KOPT-K1 (cell line): ENCODE results near the gene NCKIPSD.
A peak's percentile ranks its signal among the peaks of the same experiment; 100 is the strongest.

Experiments used
- H3K27ac ChIP-seq: fragments of 200-600 bp; sonication (generic); 2 replicates; pipeline ENCODE4 v1.5.1; 2016; ENCODE audit warnings: antibody characterized with exemption, mild to moderate bottlenecking, low read depth, low read length; ENCODE audit not compliant: poor library complexity, severe bottlenecking
- H3K36me3 ChIP-seq: fragments of 200-600 bp; sonication (generic); 2 replicates; pipeline ENCODE4 v1.5.1; 2017; ENCODE audit warnings: antibody characterized with exemption, mild to moderate bottlenecking, low read length, moderate library complexity; ENCODE audit not compliant: insufficient read depth
- H3K9me3 ChIP-seq: fragments of 200-600 bp; sonication (generic); 2 replicates; pipeline ENCODE4 v1.5.1; 2017; ENCODE audit warnings: antibody characterized with exemption, low read length, mild to moderate bottlenecking; ENCODE audit not compliant: insufficient read depth, poor library complexity, severe bottlenecking

NCKIPSD gene

DNA sequence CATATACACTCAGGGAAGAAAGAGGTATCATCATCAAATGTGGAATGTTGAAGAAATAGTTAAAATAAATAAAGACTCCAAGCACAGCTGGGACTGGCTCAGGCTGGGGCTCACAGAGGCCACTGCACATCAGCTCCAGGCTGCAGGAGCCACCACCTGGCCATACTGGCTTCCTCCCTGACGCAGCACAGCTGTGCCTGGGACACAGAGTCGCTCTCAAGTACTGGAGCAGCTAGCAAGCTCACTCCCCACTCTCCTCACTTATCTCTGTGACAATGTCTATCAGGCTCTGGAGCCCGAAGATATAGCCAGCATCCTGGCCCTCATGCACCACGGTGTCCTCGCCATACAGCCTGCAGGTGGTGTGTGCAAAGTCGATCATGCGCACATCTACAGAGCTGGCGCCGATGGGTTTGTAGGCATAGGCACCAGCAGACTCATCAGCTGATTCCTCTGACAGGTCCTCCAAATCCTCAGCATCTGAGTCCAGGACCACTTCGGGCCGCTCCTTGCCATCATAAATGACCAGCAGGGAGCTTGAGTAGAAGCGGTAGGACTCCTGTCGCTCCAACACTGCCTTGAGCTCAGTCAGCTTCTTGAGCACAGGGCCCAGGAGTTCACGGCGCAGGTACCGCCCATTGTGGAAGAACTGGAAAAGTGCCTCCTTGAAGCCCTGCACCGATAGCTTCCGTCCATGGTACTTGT is 2.5 kb upstream of the NCKIPSD start:
- Histone ChIP-seq H3K9me3 (no peaks in the 10 kb centered on the region), H3K36me3 (peaks cover 66% of the 10 kb centered on the region)

DNA sequence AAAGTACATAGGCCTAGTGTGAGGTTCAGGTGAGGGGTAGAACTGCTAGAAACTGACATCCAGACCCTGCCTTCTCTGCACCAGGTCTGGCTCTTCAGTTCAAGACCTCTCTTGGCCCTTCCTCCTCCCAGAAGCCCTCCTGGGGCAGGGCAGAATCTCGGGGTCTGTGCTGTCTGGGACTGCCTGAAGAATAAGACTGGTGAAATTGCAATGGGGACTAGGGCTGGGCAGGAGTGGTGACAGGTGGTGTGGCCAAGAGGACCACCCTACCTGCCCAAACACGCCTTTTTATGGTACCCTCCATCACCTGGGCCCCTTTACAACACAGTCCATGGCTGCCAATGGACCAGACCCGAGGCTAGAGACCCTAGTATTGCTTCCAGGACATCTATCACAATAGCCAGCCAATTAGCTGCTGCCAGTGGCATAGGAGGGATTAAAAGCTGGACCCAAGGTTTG is 1.5 kb upstream of the NCKIPSD start:
- Histone ChIP-seq H3K27ac (no peak overlapping the region), H3K36me3 (peaks cover 66% of the 10 kb centered on the region), H3K9me3 (no peaks in the 10 kb centered on the region)

More for the DNA sequence above, 2.5 kb upstream of the NCKIPSD start:
- no peak overlapping the region for H3K27ac ChIP-seq

DNA sequence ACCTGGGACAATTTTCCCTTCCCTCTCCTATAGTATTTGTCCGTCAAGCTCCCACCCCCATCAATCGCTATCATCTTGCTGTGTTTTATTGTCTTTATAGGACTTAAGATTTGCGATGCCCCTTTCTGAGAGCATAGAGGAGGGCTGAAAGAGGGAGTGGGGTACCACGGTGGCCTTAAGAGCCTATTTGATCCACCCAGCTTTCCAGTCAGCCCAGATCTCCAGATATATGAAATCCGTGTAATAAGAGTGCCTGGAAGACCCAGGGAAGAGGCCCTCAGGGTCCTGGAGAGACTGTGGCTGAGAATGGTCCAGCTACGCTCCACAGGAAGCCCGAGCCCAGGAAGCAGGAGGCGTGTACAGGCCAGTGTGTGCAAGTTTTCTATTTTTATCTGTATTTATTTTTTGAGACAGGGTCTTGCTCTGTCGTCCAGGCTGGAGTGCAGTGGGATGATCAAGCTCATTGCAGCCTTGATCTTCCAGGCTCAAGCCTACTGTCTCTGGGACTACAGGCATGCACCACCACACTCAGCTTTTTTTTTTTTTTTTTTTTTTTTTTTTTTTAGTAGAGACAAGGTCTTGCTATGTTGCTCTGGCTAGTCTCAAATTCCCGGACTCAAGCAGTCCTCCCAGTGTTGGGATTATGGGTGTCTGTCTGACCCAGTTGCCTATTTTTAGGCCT is 964 bp upstream of the NCKIPSD start:
- peaks cover 66% of the 10 kb centered on the region for H3K36me3 ChIP-seq
- H3K27ac ChIP-seq: no peak overlapping the region
- H3K9me3 ChIP-seq: no peaks in the 10 kb centered on the region

DNA sequence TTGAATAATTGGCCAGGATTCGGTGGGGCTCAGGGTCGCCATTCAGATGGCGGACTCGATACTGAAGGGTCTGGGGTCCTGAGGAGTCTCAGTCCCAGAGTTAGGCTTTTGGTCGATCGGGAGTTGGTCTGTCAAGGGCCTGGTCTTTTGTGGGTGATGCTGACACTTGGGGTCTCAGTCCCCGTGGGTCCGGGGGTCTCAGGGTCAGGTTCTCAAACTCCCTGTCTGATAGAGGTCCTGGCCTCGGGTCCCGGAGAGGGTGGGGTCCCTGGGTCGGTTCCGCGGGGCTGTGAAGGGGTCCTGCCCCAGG is 467 bp downstream of the NCKIPSD start:
- Histone ChIP-seq H3K9me3 (no peaks in the 10 kb centered on the region), H3K36me3 (peaks cover 66% of the 10 kb centered on the region), H3K27ac (peak overlapping the region; percentile 76)

DNA sequence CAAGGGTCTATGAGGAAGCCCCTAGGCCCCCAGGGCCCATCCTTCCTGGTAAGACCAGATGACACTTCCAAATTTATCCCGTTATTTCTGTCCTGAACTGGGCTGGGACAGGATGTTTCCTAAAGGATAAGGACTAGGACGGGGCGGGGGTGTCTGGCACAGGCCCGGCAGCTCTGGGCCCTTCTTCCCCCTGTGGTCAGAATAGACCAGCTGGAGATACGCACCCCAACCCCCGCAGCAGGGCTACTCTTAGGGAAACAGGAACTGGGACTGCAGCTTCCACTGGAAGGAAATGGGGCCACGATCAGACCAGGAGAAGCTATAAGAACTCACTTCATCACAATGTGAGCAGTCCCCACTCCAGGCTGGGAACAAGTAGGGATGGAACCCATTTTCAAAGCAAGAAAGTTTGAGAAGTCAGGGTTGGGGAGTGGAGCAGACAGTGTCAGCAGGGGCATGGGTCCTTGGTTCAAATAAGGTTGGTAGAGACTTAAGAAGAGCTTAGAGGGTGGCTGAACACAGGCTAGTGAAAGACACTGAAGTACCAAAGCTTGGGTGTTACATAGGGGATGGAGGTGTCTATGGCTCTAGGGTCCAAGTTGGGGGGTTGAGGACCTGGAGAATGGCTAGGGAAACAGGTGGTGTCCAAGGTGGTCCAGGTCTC is 1.1 kb downstream of the NCKIPSD start:
- peak overlapping the region; percentile 76 for H3K27ac ChIP-seq
- peaks cover 66% of the 10 kb centered on the region for H3K36me3 ChIP-seq
- no peaks in the 10 kb centered on the region for H3K9me3 ChIP-seq

DNA sequence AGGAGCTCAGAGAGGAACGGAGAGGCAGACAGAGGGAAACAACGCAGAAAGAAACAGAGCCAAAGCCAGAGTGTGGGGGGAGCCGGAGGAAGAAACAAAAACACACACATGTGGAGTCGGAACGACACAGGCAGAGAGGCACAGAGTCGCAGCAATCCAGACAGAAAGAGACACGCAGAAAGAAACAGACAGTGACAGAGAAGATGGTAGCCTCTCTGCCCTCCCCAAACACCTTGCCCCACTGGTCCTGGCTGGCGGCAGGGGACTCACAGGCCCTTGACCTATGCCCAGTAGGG is 1.7 kb downstream of the NCKIPSD start:
- Histone ChIP-seq H3K9me3 (no peaks in the 10 kb centered on the region), H3K27ac (no peak overlapping the region), H3K36me3 (peaks cover 66% of the 10 kb centered on the region)

DNA sequence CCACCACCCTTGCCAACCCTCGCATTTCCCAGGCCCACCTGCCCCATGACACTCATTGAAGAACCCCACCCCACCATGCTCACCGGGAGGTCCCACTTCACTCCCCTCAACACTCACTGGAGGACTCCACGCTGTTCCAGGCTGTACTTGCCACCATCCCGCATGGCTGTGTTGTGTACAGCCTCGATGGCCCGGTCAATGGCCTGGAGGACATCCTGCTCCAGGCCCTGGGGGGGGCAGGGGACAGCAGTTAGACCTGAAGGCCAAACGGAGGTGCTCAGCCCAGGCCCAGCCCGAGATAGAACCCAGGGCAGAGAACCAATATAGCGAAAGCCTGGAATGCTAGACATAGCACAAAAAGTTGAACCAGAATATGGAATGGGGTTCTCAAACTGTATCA is 2.9 kb downstream of the NCKIPSD start:
- Histone ChIP-seq H3K36me3 (peaks cover 66% of the 10 kb centered on the region), H3K9me3 (no peaks in the 10 kb centered on the region), H3K27ac (no peak overlapping the region)

DNA sequence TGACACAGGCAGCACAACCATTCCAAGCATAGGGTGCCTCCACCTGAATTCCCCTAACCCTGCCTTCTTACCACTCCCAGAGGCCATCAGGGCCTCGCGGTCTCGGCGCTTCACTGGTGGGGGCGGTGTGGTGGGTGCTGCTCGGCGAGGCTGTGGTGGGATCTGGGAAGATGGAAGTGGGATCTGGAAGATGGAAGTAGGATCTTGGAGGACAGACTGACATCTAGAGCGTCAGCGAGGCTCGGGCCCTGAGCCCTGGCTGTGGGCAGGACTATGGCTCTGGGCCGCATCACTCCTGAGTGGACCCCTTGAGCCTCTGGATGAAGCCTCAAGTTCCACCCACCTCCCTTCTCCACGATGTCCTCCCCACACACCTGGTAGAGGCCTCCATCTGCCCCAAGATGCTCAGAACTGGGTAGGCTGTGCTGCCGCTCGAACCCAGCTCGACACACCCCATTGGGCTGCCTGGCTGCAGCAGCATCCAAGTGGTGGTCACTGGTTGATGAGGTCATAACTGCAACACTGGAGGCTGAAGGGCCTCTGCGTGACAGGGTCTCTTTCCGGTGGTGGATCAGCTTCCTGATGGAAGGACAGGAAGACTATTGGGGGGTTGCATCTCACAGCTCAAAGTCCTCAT is 3.6 kb downstream of the NCKIPSD start:
- no peaks in the 10 kb centered on the region for H3K9me3 ChIP-seq
- H3K27ac ChIP-seq: no peak overlapping the region
- H3K36me3 ChIP-seq: peaks cover 66% of the 10 kb centered on the region

DNA sequence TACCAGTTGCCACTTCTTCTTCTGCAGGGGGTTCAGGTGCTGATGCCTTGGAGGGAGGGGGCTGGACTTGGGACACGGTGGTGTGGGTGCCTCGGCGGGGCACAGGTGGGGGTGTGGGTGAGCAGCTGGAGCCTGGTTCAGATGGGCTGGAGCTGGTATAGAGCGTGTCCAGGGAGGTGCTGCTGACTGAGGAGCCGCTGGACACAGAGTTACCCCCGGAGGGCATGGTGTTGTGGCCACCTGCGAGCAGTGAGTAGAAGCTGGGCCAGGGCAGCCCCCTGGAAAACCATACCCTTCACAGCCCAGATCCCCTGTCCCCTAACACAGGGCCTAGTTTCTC is 4.2 kb downstream of the NCKIPSD start:
- H3K36me3 ChIP-seq: peaks cover 70% of the 10 kb centered on the region
- H3K9me3 ChIP-seq: no peaks in the 10 kb centered on the region
- H3K27ac ChIP-seq: no peak overlapping the region

DNA sequence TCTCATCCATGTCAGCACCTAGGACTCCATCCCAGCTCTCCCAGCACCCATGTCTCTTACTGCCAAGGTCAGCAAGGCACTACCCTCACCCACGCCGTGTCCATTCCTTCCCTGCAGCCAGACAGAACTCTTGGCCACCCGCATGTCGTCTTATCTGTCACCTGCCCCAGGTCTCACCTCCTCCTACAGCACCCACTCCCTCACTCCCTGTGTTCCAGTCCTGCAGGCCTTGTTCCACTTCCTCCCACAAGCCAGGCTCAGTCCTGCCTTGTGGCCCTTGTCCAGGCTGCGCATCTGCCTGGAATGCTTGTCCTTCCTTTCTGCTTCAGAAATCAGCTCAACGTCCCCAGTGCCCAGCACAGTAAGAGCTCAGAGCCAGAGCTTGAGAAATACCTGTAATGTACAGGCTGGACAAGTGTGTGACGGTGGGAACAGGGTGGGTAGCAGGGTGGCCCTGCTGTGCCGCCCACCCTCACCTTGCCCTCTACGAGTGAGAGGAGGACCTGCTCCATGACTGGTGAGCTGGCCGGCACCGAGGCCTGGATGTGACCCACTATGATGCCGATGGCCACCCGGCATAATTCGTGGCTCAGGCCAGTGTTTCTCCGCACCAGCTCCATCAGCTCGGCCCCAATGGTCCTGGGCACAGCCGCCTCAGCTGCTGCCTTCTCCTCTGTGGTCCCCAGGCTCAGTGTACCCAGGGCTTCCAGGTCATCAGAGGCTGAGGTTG is 4.7 kb downstream of the NCKIPSD start:
- peaks cover 75% of the 10 kb centered on the region for H3K36me3 ChIP-seq
- no peak overlapping the region for H3K27ac ChIP-seq
- H3K9me3 ChIP-seq: no peaks in the 10 kb centered on the region

DNA sequence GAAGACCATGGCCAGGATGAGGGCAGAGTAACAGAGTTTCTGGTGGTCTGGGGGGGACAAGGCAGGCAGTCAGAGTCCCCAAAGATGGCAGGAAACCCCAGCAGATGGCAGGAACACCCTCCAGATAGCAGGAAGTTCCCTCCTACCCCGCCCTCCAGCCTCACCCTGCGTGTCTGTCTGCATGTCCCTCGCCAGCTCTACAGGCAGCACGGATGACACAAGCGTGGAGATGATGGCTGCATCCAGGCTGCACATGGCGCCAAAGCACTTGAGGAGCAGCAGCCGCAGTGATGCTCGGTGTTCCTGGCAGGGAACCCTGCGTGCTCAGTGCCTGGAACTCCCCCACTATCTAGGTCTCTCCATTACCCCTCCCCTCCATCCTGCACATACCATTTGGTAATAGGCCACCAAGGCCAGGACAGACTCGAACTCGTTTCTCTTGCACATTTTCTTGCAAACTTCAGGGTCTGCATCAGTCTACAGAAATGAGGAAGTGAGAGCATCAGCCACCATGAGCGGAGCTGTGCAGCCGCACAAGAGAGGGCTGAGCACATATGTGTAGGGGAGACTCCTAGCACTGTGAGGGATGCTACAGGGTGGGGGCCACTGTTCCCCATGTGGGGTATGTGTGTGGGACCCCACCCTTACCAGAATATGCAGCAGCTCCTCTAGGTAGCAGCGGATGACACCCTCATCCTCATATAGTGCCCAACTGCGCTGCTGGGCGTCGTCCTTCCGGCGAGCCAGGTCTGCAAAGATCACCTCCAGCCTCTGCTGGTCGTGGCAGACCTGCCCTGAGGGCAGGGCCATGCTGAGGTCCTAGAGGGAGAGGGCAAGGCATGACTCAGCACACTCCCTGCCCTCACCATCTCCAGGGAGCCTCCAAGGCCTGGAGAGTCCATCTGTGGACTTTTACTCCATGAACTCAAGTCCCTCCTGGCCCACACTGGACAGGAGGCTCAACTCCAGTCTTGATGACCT is 6.0 kb downstream of the NCKIPSD start:
- peaks cover 86% of the 10 kb centered on the region for H3K36me3 ChIP-seq
- no peak overlapping the region for H3K27ac ChIP-seq
- H3K9me3 ChIP-seq: no peaks in the 10 kb centered on the region

DNA sequence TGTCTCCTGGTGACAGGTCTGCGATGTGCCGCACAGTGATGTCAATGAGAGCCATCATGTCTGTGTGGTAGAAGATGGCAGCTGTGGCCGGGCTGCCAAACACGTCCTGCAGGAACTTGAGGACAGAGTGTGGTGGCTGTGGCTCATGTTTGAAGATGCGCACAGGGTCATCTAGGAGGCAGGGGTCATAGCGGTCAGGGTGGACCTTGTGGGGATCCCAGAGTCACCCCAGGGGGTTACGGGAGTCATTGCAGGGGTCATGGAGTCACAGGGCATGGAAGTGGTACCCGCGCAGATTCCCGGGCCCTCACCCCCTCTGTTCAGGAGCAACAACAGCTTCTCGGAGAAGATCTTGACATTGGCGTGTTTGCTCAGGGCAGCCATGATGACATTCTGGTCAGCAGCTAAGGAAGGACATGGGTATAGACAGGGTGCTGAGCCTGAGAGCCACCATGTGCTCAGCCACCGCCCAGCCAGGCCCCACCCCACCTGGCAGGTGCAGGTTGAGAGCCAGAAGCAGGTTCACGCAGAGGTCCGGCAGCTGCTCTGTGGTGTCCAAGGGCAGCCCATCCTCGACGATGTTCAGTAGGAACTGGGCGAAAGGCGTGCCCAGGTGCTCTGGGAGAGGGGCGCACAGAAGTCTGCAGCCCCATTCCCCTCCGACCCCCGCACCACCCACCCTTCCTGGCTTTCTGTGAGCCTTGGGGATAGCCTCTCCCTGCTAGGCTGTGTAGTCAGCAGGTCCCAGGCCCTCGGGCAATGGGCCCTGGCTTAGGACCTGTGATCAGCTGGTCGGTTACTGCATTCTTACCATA is 6.9 kb downstream of the NCKIPSD start:
- Histone ChIP-seq H3K27ac (no peak overlapping the region), H3K36me3 (peaks cover 95% of the 10 kb centered on the region), H3K9me3 (no peaks in the 10 kb centered on the region)

DNA sequence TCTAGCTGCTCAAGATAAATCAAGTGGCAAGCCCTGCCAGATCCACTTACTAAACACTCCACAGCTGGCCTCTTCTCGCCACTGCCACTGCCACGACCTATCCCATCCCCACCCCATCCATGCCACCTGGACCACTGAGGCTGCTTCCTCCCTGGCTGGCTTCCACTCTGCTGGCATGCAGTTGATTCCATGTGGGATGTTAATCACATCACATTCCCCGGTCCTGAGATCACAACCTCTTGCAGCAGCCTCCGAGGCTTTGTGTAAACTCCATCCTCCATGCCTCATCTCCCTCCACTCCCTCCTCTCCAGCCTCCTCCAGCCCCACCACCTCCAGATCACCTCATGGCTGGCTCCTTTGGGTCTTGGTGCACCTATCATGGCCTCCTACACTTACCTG is 7.7 kb downstream of the NCKIPSD start:
- Histone ChIP-seq H3K36me3 (peaks cover 92% of the 10 kb centered on the region), H3K27ac (no peak overlapping the region), H3K9me3 (no peaks in the 10 kb centered on the region)
